OCI-M2 (cell line): ENCODE measurements around the gene ANKRD13B.
"Not testable (repeated sequence)": the region's sequence is repeated elsewhere in the genome, so short reads cannot be mapped to it uniquely, and the experiment has no call there.

ENCODE experiments used
- DNase-seq: peaks from one replicate; lab custom pipeline; 2025; ENCODE audit not compliant: unreplicated experiment; lab: John Stamatoyannopoulos, UW

ANKRD13B gene

GRCh38 chr17:29640981-29641642 lies 48.2 kb downstream of the ANKRD13B start:
- no peak for DNase-seq

DNA sequence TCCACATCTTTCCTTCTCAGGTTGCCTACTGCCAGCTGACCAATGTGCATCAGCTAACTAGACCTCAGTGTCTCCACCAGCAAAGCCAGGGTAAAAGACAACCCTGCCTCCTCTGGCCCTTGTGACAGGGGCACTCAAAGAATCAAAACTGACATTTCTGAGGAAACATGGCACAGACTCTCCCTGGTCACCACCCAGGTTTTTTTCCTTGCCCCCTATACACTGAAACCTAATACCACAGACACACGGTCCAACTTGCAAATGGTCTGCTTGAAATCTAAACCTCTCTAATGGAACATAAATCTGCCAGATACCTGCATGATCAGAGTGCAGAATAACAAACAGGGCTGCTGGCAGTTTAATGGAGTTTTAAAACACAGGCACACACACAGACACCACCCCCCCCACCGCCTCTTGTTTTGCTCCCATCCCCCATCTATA lies 49.3 kb downstream of the ANKRD13B start:
- DNase-seq = no peak

- no peak for DNase-seq
These were observed 50.9 kb downstream of the ANKRD13B start for GRCh38 chr17:29643817-29644160.

DNA sequence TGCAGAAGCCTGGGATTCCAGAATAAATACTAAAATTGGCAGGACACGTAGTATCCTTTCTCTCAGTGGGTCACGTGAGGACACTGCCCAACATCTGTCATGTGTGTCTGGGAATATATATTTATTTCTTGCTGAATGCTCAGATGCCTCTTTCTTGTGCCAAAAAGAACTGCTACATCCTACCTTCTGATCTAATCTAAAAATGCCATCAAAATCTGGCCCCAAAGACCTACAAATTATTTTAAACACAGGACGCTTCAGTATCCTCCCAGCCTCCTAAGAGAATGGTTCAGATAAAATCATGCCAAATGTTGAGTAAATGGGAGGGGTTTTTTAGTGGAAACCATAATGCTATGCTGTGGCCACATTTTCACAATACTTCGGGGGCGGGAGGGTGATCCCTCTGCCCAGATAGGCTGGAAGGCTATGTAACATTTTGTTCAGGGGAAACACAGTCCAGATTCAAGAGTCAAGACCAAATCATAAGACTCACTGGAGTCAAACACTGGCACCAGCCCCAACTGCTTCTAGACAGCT lies 52.7 kb downstream of the ANKRD13B start:
- no peak for DNase-seq

GRCh38 chr17:29648005-29648404 lies 55.1 kb downstream of the ANKRD13B start:
- no peak for DNase-seq

DNA sequence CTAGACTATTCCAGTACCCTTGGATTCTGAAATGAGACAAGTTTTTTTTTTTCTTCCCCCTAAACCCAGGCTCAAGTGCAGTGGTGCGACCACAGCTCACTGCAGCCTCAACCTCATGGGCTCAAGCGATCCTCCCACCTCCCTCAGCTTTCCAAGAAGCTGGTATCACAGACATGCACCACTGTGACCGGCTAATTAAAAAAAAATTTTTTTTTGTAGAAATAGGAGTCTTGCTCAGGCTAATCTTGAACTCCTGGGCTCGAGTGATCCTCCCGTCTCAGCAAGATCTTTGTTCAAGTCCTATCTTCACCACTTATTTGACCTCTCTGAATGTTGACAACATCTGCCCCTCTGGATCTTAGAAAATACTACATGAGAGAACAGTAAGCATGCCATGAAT lies 56.4 kb downstream of the ANKRD13B start:
- no peak for DNase-seq

DNA sequence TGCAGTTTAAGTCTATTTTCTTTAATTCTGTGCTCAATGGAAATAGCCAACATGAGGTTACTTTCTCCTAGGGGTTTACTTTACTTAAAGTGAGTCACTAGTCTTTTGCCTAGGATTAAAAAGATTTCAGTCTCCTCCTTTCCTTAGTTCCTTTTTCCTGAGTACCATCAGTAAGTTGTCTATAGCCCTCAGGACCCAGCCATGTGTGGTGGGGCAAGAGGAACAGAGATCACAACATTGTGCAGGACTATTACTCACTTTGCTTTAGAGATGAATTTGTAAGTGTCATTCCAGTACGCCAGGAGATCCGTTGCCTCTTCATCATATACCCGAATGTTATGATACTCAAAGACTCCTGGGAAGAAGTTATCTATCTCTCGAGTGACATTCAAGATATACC lies 57.5 kb downstream of the ANKRD13B start:
- DNase-seq = no peak

DNA sequence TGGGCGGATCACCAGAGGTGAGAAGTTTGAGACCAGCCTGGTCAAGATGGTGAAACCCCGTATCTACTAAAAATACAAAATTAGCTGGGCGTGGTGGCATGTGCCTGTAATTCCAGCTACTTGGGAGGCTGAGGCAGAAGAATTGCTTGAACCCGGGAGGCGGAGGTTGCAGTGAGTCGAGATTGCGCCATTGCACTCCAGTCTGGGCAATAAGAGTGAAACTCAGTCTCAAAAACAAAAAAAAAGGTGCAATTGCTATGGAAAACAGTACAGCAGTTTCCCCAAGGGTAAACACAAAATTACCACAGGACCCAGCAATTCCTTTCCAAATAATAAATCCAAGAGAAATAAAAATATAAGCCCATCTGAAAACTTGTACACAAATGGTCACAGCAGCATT lies 59.0 kb downstream of the ANKRD13B start:
- DNase-seq = not testable (repeated sequence)

DNA sequence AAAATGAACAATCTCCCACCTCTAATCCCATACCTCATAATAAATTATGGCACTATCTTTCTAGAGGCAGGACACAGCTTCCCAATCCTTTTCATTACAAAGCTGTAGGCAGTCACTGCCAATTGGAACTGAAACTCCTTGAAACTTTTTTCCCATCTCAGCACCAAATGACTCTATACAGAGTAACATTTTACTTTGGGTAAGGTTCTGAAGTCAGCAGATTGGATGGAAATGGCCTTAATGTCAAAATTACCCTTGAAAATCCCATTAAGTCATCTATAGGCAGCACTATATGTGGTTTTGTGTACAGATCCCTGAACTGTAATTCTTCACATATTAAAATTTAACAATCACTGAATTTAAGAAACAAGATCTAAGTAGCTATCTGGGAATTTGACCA lies 60.0 kb downstream of the ANKRD13B start:
- no peak for DNase-seq

- no peak for DNase-seq
These were observed 61.2 kb downstream of the ANKRD13B start for GRCh38 chr17:29653995-29654714.

DNA sequence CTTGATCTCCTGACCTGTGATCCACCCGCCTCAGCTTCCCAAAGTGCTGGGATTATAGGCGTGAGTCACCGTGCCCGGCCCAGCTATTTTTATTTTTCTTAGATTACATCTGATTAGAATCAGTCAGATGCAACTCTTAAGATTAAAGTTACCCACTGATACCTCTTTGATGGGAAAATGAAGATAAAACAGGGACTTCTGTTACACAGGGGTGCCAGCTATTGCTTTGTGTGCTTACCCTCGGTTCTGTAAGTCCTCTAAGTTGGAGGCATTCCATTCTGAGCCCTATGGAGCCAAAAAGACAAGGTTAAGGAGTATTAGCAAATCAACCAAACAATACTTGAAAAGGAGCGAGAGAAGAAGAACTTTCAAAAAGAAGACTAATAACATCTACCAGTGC lies 62.4 kb downstream of the ANKRD13B start:
- DNase-seq = no peak

GRCh38 chr17:29659155-29659554 lies 66.2 kb downstream of the ANKRD13B start:
- DNase-seq = no peak

DNA sequence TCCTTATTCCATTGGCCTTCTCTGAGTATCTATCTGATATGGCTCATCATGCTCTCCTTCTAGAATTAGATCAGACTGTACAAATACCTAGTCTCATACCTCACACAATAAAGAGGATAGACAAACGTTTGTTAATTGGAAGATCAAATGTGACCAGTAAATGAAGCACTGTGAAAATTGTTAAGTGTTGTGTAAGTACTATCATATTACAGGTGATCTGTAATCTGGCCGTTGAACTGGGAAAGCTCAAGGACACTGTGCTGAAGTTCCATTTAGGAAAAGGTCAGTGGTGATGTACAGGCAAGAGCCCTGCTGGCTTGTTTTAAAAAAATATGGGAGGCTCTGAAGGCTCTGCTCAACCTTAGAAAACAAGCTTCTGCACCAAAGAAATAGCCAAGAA lies 68.3 kb downstream of the ANKRD13B start:
- DNase-seq = no peak

DNA sequence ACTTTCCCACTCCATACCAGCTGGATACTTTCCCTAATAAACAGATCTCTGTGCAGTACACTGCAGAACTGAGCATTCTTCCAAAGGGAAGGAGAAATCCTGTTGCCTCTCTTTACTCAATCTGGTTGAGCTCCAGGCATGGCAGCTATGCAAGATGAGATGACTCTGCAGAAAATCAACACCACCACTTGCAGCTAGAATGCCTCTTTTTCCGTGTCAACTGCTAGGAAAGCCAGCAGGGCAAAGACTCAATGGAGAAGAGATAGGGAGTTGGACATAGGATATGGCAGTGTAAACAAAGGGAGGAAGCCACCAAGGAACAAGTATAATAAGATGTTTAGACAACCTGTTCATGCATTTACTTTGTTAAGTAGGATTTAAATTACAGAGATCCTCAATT lies 70.2 kb downstream of the ANKRD13B start:
- no peak for DNase-seq
